Natural killer cell (primary cell): ENCODE results near the gene CBLB. TPM values are rescaled to one million over a fixed set of nuclear protein-coding genes. Genes with fewer than 3 reads are reported as not detected.

ENCODE experiments used
- ATAC-seq, 3 donors: fragments of 150-1000 bp in 2 of 3; fragments of 200-7000 bp in 1 of 3; cut with Tn5 transposase; 1 replicate in 1 of 3; 2 replicates in 2 of 3; pipeline ENCODE4 v1.10.0; 2021; ENCODE audit warnings: mild to moderate bottlenecking in 2 of 3, moderate library complexity in 2 of 3
- DNase-seq, 2 donors: peaks; one replicate each; pipeline versions ENCODE4 v3.0.0 to v3.0.0-alpha.2; 2013 to 2021; ENCODE audit warnings: mixed read lengths in 1 of 2
- H3K27ac ChIP-seq: one replicate; pipeline ENCODE4 v1.5.1; 2013; ENCODE audit warnings: mild to moderate bottlenecking, low read length
- H3K27me3 ChIP-seq: one replicate; pipeline ENCODE4 v1.6.1; 2013; ENCODE audit warnings: low read length; ENCODE audit not compliant: control insufficient read depth, insufficient read depth
- H3K36me3 ChIP-seq: one replicate; pipeline ENCODE4 v1.6.1; 2013; ENCODE audit warnings: low read length; ENCODE audit not compliant: control insufficient read depth, insufficient read depth
- H3K4me1 ChIP-seq: one replicate; pipeline ENCODE4 v1.6.1; 2013; ENCODE audit warnings: low read length; ENCODE audit not compliant: control insufficient read depth, insufficient read depth
- H3K4me3 ChIP-seq: one replicate; pipeline ENCODE4 v1.5.1; 2013; ENCODE audit warnings: low read length
- H3K9me3 ChIP-seq: one replicate; pipeline ENCODE4 v1.6.1; 2013; ENCODE audit warnings: low read length; ENCODE audit not compliant: control insufficient read depth, insufficient read depth
- H3K27ac Mint-ChIP-seq, 2 donors: one replicate each; pipeline ENCODE4 v1.8.0; 2022; ENCODE audit warnings: mild to moderate bottlenecking in 2 of 2, mixed read lengths in 2 of 2, moderate library complexity in 1 of 2
- H3K27me3 Mint-ChIP-seq, 2 donors: one replicate each; pipeline ENCODE4 v1.8.0; 2022; ENCODE audit warnings: low read depth in 2 of 2, mixed read lengths in 2 of 2
- H3K36me3 Mint-ChIP-seq: one replicate; pipeline ENCODE4 v1.8.0; 2022; ENCODE audit warnings: mixed read lengths
- H3K4me1 Mint-ChIP-seq, 2 donors: one replicate each; pipeline ENCODE4 v1.8.0; 2022; ENCODE audit warnings: mixed read lengths in 2 of 2
- H3K4me3 Mint-ChIP-seq: one replicate; pipeline ENCODE4 v1.8.0; 2022; ENCODE audit warnings: mild to moderate bottlenecking, moderate library complexity, mixed read lengths
- H3K9me3 Mint-ChIP-seq, 2 donors: one replicate each; pipeline ENCODE4 v1.8.0; 2022; ENCODE audit warnings: mixed read lengths in 2 of 2
- CTCF ChIP-seq: fragments of 200-600 bp; IDR thresholded peaks from one replicate; pipeline ENCODE4 v1.8.0; 2022; ENCODE audit warnings: antibody characterized with exemption
- WGBS: methylation state at CpG from one replicate; pipeline ENCODE4 v1.1.7; 2013; ENCODE audit warnings: missing lambda C conversion rate; ENCODE audit not compliant: insufficient coverage; 5-methylcytosine and 5-hydroxymethylcytosine counted together
- intact Hi-C: fragments of 100-400 bp; cut with micrococcal nuclease; formaldehyde crosslinking; loops from one replicate; pipeline ENCODE4 v1.14.2; 2022
- total RNA-seq, 4 donors: library from RNA; stranded (reverse); fragments of 120-200 nt in 1 of 4; gene quantifications; one replicate each; pipeline versions ENCODE4 v1.2.3 to v1.2.4, GENCODE V29; 2013 to 2022

The CBLB gene
- total RNA-seq, 3 donors from 2014 or later (not counting 1 experiment from before 2014, with no cell fraction given) = 180 to 287 (median 230) TPM

- Mint-ChIP-seq H3K27ac (no peak overlapping the region), H3K36me3 (no peaks in the 10 kb centered on the region), H3K27me3 (no peaks in the 10 kb centered on the region), H3K4me3 (no peak overlapping the region), H3K9me3 (no peaks in the 10 kb centered on the region), H3K4me1 (no peaks in the 10 kb centered on the region)
- no peaks in the 10 kb centered on the region for H3K9me3 ChIP-seq
- H3K36me3 ChIP-seq = no peaks in the 10 kb centered on the region
- DNase-seq (no peak), ATAC-seq (no peak)
- intact Hi-C loops = no loop called here
- no peaks in the 10 kb centered on the region for H3K27me3 ChIP-seq
- no peak for TF ChIP-seq CTCF
- H3K4me3 ChIP-seq = no peak overlapping the region
- no peak overlapping the region for H3K27ac ChIP-seq
- no peaks in the 10 kb centered on the region for H3K4me1 ChIP-seq
- WGBS = no CpG with 5 or more reads among the region's 1 CpG
Measured at GRCh38 chr3:105904251-105904650, 35.4 kb upstream of the CBLB start.

- no peak overlapping the region for H3K27ac ChIP-seq
- H3K9me3 Mint-ChIP-seq = no peaks in the 10 kb centered on the region
- no peaks in the 10 kb centered on the region for H3K36me3 Mint-ChIP-seq
- no peaks in the 10 kb centered on the region for H3K36me3 ChIP-seq
- no peak overlapping the region for H3K4me3 ChIP-seq
- TF ChIP-seq CTCF = no peak
- no peak overlapping the region for H3K4me3 Mint-ChIP-seq
- H3K4me1 Mint-ChIP-seq = no peaks in the 10 kb centered on the region
- H3K27me3 Mint-ChIP-seq = no peaks in the 10 kb centered on the region
- no peak for ATAC-seq
- H3K9me3 ChIP-seq = no peaks in the 10 kb centered on the region
- H3K27ac Mint-ChIP-seq = no peak overlapping the region
- no CpG with 5 or more reads among the region's 2 CpGs for WGBS
- no peaks in the 10 kb centered on the region for H3K4me1 ChIP-seq
- DNase-seq = no peak
- intact Hi-C loops = no loop called here
- H3K27me3 ChIP-seq = no peaks in the 10 kb centered on the region
Measured at GRCh38 chr3:105899516-105899915, 30.7 kb upstream of the CBLB start.

DNA sequence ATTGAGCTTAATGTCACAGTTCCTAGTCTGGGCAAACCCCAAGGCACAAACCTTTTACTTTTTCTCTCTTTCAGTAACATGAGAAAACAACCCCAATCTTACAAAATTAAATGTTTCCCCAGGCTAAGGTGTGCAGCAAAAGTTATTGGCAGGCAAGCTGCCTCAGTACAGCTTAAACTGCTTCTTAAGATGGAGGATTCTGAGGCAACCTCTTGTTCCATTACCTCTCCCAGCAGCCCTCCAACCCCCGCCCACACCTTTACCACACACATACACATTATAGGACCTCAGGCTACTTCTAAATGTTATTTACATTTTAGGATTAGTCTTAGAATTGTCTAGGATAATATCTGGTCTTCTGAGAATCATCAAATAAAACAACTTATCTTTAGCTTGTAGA is 22.3 kb upstream of the CBLB start:
- H3K4me1 Mint-ChIP-seq = no peaks in the 10 kb centered on the region
- WGBS = no CpG with 5 or more reads among the region's 1 CpG
- no peak overlapping the region for H3K27ac ChIP-seq
- H3K36me3 ChIP-seq = no peaks in the 10 kb centered on the region
- no peak overlapping the region for H3K27ac Mint-ChIP-seq
- H3K27me3 Mint-ChIP-seq = peaks cover 0 to 11% of the 10 kb centered on the region in 2 donors
- DNase-seq (no peak), ATAC-seq (no peak)
- no peaks in the 10 kb centered on the region for H3K9me3 Mint-ChIP-seq
- no peak overlapping the region for H3K4me3 Mint-ChIP-seq
- no peak for TF ChIP-seq CTCF
- intact Hi-C loops = no loop called here
- no peaks in the 10 kb centered on the region for H3K9me3 ChIP-seq
- H3K4me1 ChIP-seq = no peaks in the 10 kb centered on the region
- no peak overlapping the region for H3K4me3 ChIP-seq
- H3K27me3 ChIP-seq = no peaks in the 10 kb centered on the region
- no peaks in the 10 kb centered on the region for H3K36me3 Mint-ChIP-seq
